GM21526 (cell line): Measurements from ENCODE around the gene NEU4.
"Not testable (repeated sequence)": the region's sequence is repeated elsewhere in the genome, so short reads cannot be mapped to it uniquely, and the experiment has no call there.

Experiments
- ATAC-seq: cut with Tn5 transposase; IDR thresholded peaks from one replicate; pipeline ENCODE4 v1.9.1; 2021; ENCODE audit warnings: moderate library complexity; ENCODE audit not compliant: unreplicated experiment, low FRiP score

NEU4 gene

DNA sequence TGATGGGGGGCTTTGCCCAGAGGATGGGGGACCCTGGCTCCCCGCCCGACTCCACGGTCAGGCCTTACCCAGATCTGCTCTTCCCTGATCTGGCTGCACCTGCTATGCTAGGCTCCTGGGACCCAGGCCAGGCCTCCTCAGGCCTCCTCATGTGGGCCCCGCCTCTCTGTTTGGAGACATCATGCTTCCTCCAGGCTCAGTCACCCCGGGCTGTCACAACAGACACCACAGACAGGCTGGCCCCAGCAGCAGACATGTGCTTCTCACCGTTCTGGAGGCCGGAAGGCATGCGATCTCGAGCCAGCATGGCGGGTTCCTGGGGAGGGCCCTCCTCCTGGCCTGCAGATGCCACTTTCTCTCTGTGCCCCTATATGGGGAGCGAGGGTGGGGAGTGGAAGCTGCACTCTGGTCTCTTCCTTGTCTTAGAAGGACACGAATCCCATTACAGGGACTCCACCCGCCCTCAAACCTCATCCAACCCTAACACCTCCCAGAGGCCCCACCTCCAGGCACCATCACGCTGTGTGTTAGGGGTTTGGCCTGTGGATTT is 10.8 kb upstream of the NEU4 start:
- no peak for ATAC-seq

DNA sequence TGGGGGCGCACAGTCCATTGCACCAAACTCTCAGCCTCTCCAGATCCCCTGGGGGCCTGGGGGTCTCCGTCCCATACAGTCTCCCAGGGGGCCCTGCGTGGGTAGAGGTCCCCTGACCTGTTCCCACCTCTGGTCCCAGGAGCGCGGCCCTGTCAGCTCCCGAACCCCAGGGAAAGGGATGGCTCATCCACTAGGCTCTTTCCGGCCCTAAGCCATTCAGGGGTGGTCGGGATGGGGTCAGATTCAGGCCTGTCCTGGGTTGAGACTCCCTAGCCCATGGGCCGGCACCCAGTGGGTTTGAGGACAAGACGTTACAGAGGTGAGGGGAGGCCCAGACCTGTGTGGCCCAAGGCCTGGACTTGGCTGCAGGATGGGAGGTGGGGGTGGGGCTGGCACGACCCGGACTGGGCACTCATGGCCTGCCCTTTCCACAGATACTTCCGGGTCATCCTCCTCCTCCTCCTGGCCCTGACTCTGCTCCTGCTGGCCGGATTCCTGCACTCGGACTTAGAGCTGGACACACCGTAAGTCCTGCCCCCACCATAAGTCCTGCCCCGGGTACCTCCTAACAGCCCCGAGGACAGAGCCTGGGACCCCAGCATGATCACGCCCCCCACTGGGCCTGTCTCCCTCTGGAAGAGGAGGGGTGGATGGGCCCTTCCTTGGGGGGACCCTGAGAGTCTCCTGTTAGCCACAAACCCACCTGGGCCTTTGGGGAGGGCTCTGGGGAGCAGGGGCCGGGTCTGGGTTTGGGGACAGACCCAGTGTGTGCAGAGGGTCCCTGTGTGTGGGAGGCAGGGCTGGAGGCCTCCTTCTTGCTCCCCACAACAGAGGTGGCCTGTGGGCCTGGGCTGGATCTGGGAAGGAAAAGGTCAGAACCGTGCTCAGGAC is 10.1 kb upstream of the NEU4 start:
- no peak for ATAC-seq

DNA sequence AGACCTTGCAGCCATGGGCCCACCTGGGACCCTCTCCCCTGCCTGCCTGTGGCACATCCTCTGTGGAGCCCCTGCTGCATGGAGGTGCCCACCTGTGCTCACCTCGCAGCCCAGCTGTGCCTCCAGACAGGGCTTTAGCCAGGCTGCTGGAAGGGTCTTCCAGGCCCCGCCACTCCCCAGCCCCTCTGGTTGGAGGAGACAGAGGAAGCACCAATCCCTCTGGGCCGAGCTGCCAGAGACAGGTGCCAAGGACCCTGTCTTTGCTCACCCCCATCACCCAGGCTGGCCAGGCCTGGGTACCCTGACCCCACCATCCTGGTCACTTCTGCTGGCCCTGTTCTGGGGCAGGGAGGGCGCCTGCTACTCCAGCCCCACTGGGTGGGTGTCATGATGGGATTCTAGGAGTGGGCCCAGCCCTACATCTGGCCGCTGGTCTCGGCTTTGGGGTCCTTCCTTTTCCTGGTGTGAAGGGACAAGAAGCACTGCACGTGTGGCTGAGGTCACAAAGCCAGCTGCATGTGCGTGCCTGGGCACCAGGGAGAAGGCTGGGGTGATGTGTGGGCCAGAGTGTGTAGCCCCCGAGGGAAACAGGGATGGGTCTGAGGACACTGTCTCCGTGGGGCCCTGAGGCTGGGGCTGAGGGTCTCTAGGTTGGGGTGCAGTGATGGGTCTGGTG is 9.3 kb upstream of the NEU4 start:
- ATAC-seq = no peak

GRCh38 chr2:241800198-241800903 is 8.6 kb upstream of the NEU4 start:
- not testable (repeated sequence) for ATAC-seq

DNA sequence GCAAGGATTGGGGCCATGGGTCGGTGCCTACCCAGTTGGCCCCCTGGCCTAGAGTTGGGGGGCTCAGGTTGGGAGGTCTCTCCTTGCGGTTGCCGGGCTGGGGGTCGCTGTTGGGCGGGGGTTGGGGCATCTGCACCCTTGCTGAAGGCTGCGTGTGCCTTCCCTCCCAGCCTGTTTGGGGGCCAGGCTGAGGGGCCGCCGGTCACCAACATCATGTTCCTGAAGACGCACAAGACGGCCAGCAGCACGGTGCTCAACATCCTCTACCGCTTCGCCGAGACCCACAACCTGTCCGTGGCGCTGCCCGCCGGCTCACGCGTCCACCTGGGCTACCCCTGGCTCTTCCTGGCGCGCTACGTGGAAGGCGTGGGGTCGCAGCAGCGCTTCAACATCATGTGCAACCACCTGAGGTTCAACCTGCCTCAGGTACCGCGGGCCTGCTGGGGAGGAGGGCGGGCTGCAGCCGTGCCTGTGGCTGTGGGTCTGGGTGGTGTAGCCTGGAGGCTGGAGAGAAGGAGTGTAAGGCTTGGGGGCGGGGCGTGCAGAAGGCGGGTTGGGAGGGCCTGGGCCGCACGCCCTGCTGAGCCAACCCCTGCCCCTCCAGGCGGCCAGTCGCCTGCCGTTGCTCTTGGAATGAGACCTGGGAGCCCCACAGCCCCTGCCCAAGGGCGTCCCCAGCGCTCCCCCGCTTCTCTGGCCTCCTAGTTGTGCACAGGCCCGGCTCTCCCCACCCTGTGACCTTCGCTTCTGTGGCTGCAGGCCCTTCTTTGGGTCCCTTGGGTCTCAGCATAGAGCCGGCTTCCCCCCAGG is 7.2 kb upstream of the NEU4 start:
- no peak for ATAC-seq

DNA sequence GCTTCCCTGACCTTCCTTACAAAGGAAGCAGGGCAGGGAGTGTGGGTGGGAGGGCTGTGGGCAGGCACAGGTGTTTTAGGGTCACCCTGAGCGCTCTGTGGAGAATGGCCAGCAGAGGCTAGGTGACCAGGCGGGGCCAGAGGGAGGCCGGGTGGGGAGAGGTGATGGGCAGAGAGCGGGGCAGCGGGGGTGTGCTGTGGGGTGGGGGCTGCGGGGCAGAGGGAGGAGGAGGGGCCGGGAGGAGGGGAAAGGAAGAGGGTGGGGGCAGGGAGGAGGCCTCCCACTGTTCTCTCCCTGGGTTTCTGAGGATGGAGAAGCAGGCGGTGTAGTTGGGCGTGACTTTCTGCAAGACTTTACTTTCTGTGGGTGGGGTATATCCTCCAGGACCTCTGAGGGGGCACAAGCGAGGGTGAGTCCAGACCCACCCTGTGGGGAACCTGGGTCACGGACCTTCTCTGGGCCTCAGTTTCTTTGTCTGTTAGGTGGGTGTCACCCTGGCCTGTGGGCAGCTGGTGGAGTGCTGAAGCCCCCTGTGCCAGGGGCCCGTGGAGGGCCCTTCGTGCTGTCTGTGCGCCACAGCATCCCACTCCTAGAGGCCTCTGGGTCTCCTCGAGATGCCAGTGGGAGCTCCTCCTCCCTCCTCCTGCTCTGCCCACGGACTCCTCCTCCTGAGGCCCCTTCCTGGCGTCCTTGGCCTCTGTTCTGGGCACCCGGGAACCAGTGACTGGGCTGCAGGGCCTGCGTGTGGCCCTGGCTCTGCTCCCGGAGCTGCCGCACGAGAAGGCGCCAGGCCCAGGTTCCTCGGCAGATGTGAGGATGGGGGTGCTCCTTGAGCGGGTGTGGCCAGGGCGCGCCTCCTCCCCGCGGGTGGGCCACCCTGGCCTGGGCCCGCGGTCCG is 6.3 kb upstream of the NEU4 start:
- no peak for ATAC-seq

DNA sequence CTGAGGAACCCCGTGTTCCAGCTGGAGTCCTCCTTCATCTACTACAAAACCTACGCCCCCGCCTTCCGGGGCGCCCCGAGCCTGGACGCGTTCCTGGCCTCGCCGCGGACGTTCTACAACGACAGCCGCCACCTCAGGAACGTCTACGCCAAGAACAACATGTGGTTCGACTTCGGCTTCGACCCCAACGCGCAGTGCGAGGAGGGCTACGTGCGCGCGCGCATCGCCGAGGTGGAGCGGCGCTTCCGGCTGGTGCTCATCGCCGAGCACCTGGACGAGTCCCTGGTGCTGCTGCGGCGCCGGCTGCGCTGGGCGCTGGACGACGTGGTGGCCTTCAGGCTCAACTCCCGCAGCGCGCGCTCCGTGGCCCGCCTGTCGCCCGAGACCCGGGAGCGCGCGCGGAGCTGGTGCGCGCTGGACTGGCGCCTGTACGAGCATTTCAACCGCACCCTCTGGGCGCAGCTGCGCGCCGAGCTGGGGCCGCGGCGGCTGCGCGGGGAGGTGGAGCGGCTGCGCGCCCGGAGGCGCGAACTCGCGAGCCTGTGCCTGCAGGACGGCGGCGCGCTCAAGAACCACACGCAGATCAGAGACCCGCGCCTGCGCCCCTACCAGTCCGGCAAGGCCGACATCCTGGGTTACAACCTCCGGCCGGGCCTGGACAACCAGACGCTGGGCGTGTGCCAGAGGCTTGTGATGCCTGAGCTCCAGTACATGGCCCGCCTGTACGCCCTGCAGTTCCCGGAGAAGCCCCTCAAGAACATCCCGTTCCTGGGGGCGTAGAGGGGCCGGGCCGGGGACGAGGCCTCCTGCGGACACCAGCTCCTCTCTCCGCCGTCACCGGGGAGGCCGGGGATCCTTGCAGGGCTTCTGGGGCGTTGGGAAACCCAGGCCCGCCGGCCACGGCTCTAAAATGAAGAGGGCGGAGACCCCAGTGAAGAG is 5.3 kb upstream of the NEU4 start:
- no peak for ATAC-seq

DNA sequence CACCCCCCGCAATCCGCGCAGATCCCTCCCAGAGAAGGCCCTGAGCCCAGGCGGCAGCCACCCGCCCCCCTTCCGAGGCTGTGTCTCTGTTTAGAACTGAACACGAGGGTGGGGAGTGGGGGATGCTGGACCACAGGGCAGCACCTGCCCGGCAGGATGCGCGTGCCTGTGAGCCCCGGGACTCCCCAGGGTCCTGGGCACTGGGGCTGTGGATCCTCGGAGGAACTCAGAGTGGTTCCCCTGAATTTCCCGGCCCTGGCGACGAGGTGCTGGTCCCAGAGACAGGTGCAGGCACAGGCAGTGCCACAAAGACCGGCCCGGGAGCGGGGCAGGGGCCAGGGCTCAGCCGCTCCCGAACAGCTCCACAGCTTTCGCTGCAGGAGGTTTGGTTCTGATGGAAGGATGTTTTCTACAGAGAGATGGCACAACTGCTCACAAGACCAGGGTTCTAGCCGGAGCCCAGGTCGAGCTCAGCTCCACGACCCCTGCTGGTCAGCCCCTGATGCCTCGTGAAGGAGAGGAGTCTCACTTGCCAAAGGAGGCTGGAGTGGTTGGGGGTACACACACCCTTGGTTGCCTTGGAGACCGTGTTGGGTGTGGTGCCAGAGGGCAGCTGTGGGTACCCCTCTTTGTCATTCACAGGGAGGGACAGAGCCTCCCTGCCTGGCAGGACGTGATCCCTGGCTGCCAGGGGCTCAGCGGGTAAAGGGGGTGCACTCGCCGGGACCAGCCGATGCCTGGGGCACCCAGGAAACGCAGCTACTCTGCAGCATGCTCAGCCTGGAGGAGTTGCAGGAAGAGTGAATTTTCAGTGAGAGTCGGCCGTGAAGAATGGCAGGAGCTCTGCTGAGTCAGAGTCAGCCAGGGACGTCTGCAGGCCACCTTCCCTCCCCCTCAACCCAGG is 4.4 kb upstream of the NEU4 start:
- ATAC-seq = no peak

- not testable (repeated sequence) for ATAC-seq
Measured at GRCh38 chr2:241806217-241806616, 2.8 kb upstream of the NEU4 start.

GRCh38 chr2:241808051-241808720 is 807 bp upstream of the NEU4 start:
- no peak for ATAC-seq

DNA sequence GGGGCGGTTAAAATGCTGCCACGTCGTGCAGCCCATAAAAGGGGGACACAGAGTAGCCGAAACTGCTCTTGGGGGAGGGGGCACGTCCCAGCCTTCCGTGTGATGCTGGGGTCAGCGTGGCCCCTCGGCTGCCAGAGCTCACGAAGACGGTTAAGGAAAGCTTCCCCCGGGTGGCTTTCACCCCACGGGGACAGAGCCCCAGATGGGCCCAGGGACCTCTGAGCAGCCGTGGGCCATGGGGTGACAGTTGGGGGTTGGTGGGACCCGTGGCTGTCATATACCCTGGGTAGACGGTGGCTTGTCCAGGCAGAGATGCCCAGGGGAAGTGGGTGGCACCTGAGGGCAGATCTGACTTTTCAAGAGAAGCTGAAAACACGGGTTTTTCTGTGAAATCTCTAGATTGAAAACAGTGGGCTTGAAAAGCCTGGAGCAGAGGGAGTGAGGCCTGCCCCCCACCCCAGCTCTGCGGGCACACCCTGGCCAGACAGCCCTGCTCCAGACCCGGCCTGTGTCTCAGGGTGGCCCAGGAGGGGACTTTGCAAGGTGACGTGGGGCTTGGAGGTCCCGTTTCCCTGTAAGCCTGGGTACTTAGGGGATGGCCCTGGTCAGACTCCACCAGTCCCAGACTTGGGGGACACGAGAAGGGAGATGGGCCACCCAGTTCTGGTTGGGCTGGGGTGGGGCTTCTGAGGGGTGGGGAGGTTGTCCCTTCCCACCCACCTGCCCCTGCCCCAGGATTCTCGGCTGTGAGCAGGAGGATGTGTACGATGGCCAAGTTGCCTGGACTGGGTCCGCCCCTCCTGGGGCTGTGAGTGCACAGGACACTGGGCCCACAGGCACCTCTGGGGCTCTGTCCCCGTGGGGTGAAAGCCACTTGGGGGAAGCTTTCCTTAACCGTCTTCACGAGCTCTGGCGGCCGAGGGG is 652 bp downstream of the NEU4 start:
- no peak for ATAC-seq

DNA sequence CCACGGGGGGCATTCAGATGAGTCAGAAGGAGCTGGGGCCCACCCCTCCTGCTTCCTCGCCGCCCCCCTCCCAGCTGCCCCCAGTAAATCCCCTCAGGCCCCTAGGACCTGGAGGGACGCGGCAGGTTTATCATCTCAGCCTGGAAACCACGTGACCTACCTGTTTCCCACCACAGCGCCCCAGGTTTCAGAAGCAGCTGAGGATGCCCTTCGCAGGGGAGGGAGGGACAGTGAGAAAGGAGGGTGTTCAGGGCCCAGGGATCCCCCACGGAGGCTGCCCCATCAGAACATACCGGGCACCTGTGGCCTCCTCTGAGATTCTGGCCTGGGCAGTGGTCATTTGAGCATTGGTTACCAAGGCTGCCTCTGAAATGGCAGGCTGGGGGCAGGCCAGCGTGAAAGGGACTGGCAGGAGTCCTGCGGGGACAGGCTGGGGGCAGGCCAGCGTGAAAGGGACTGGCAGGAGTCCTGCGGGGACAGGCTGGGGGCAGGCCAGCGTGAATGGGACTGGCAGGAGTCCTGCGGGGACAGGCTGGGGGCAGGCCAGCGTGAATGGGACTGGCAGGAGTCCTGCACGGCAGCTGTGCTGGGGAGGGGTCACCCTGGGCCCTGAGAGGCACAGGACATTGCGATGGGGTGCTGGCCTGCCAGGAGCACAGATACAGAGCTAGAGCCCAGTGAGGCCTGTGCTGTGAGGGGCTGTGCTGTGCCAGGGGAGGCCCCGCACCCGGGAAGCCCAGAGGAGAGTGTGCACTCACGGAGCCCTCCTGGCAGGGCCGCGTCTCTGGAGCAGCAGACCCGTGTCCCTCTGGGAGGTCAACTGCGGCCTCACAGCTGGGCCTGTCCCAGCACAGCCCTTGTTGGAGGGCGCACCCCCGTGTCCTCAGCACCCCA is 1.6 kb downstream of the NEU4 start:
- ATAC-seq = no peak

DNA sequence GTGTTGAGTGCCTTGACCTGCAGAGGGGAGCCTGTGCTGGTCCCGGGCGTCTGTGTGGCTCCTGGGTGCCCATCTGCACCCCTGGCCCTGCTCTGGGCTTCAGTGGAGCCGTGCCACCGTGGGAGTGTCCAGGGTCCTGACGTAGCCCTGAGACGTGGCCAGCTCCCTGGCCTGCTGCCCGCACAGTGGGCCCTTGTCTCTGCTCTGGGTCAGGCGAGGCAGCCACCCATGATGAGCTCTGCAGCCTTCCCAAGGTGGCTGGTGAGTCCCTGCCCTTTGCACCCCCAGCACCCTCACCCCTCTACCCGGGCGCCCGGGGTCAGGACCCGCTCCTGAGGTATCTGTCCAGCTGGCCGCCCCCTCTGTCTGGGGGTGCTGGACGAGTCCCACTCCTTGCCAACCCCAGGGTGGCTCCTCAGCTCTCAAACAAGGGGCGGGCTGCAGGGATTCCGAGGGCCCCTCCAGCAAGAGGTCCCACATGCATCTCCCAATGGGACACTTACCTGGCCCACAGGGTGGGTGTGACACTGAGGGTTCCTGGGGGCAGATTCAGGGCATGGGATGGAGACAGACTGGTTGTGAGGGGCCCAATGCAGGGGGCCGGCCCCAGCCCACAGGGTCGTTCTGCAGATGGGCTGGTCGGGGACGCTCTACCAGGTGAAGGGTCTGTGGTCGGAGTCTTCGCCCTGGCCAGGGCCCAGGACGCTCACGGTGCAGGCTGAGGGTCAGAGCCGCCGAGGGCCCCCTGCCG is 2.4 kb downstream of the NEU4 start:
- ATAC-seq = no peak
